Progenitor cell of endocrine pancreas (in vitro differentiated cells): ENCODE data around the gene HAUS2. TPM values are rescaled to one million over a fixed set of nuclear protein-coding genes. Genes with fewer than 3 reads are reported as not detected.
"Not testable (repeated sequence)": the region's sequence is repeated elsewhere in the genome, so short reads cannot be mapped to it uniquely, and the experiment has no call there.

ENCODE experiments used
- DNase-seq: peaks from one replicate; pipeline ENCODE4 v3.0.0; 2021; ENCODE audit warnings: low spot score; ENCODE audit not compliant: unreplicated experiment
- H3K27ac Mint-ChIP-seq: 2 replicates; pipeline ENCODE4 v1.8.0; 2021; ENCODE audit warnings: mild to moderate bottlenecking, moderate library complexity, mixed read lengths
- H3K27me3 Mint-ChIP-seq: 2 replicates; pipeline ENCODE4 v1.8.0; 2021; ENCODE audit warnings: mixed read lengths
- H3K36me3 Mint-ChIP-seq: 2 replicates; pipeline ENCODE4 v1.8.0; 2022; ENCODE audit warnings: mixed read lengths; ENCODE audit not compliant: insufficient read depth
- H3K4me1 Mint-ChIP-seq: 2 replicates; pipeline ENCODE4 v1.8.0; 2021; ENCODE audit warnings: low read depth, mixed read lengths
- H3K4me3 Mint-ChIP-seq: 2 replicates; pipeline ENCODE4 v1.8.0; 2021; ENCODE audit warnings: low read depth, mild to moderate bottlenecking, moderate library complexity, mixed read lengths
- H3K9me3 Mint-ChIP-seq: 2 replicates; pipeline ENCODE4 v1.8.0; 2021; ENCODE audit warnings: low read depth, mixed read lengths
- total RNA-seq: library from RNA; stranded (reverse); gene quantifications from 2 replicates; pipeline ENCODE4 v1.2.1, GENCODE V29; 2021
- TF ChIP-seq, protein P1 (sequence below): fragments of 200-600 bp; sonication (generic); IDR thresholded peaks from one replicate; pipeline ENCODE4 v1.5.0; 2021; ENCODE audit warnings: antibody characterized with exemption, mild to moderate bottlenecking; ENCODE audit not compliant: unreplicated experiment

HAUS2 gene
- total RNA-seq, 1 donor from 2014 or later = 22.0 TPM

GRCh38 chr15:42549741-42550392 lies 1.2 kb downstream of the HAUS2 start:
- Mint-ChIP-seq H3K9me3 (no peaks in the 10 kb centered on the region), H3K4me1 (peaks cover 18% of the 10 kb centered on the region), H3K36me3 (peaks cover 3% of the 10 kb centered on the region), H3K4me3 (peak overlapping the region; percentile 99), H3K27ac (peak overlapping the region; percentile 41), H3K27me3 (no peaks in the 10 kb centered on the region)
- TF ChIP-seq, protein P1, sequence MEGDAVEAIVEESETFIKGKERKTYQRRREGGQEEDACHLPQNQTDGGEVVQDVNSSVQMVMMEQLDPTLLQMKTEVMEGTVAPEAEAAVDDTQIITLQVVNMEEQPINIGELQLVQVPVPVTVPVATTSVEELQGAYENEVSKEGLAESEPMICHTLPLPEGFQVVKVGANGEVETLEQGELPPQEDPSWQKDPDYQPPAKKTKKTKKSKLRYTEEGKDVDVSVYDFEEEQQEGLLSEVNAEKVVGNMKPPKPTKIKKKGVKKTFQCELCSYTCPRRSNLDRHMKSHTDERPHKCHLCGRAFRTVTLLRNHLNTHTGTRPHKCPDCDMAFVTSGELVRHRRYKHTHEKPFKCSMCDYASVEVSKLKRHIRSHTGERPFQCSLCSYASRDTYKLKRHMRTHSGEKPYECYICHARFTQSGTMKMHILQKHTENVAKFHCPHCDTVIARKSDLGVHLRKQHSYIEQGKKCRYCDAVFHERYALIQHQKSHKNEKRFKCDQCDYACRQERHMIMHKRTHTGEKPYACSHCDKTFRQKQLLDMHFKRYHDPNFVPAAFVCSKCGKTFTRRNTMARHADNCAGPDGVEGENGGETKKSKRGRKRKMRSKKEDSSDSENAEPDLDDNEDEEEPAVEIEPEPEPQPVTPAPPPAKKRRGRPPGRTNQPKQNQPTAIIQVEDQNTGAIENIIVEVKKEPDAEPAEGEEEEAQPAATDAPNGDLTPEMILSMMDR = no peak
- DNase-seq = no peak

DNA sequence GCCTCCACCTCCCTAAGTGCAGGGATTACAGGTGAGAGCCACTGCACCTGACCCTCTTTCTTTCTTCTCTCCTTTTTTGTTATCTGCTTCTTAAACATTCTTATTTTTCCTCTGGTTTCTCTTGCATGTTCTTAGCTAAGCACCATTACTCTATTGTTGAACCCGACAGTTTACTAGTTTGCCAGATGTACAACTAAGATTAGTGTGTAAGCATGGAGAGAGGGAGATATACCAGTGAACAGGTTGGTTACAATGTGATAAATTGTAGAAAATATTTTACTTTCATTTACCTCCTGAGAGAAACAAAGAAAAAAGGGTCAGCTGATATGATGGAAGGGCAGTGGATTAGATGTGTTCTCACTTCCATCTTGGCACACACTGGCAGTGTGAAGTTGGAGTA lies 4.9 kb downstream of the HAUS2 start:
- H3K9me3 Mint-ChIP-seq = no peaks in the 10 kb centered on the region
- peaks cover 2% of the 10 kb centered on the region for H3K36me3 Mint-ChIP-seq
- H3K27me3 Mint-ChIP-seq = no peaks in the 10 kb centered on the region
- no peak overlapping the region for H3K4me3 Mint-ChIP-seq
- DNase-seq = no peak
- peak overlapping the region; percentile 34 for H3K27ac Mint-ChIP-seq
- peaks cover 7% of the 10 kb centered on the region for H3K4me1 Mint-ChIP-seq
- TF ChIP-seq, protein P1 = no peak

- H3K36me3 Mint-ChIP-seq, H3K27ac Mint-ChIP-seq, H3K4me3 Mint-ChIP-seq, H3K27me3 Mint-ChIP-seq, DNase-seq, H3K4me1 Mint-ChIP-seq, H3K9me3 Mint-ChIP-seq: not testable (repeated sequence)
Observed at GRCh38 chr15:42556550-42557207, 8.0 kb downstream of the HAUS2 start.

GRCh38 chr15:42558739-42559138 lies 10.1 kb downstream of the HAUS2 start:
- Mint-ChIP-seq H3K36me3 (peaks cover 2% of the 10 kb centered on the region), H3K27ac (no peak overlapping the region), H3K9me3 (no peaks in the 10 kb centered on the region), H3K4me3 (no peak overlapping the region), H3K27me3 (no peaks in the 10 kb centered on the region), H3K4me1 (no peaks in the 10 kb centered on the region)
- TF ChIP-seq, protein P1 = no peak
- DNase-seq = no peak

DNA sequence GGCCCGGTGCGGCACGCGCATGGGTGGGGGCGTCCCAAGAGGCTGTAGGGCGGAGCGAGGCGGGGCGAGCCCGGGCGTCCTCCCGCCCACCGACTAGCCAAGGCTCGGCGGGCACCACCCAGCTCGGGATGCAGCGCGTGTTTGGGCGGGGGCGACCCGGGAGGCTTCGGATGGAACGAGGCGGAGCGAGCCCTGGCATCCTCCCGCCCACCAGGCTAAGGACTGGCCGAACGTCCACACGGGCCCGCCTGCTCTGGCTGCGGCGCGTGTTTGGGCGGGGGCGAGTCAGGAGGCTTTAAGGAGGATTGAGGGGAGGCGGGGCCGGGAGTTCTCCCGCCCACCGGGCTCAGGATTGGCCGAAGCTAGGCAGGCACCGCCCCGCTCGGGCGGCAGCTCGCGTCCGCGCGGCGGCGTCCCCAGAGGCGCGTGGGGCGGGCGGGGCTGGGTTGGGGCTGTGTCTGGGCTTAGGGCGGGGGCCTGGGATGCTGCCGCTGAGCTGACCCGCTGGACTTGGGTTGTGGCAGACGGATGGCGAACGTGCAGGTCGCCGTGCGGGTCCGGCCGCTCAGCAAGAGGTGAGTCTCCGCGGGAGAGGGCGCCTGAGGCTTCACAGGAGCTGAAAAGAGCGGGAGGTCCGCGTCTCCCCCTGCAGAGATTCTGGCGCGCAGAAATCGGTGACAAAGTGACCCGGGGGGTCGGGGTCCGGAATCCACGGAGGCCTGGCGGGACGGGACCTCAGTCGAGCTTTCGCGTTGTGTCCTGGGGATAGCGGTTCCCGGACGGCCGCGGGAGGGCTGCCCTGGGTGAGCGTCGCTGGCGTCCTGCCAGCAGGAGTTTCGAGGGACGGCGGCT lies 26.8 kb downstream of the HAUS2 start, which contains the start of gene STARD9:
Gene STARD9, plus strand, starts transcription at position 419 of the 852 bp plus-strand sequence. Its CDS starts 110 bp downstream, at position 529.
- Mint-ChIP-seq H3K27me3 (peaks cover 57% of the 10 kb centered on the region), H3K4me3 (peak within 1 kb of the TSS; percentile 81), H3K36me3 (no peaks in the 10 kb centered on the region), H3K27ac (peak within 1 kb of the TSS; percentile 66), H3K9me3 (no peaks in the 10 kb centered on the region), H3K4me1 (peaks cover 2% of the 10 kb centered on the region)
- peak; percentile 94 for DNase-seq
- TF ChIP-seq, protein P1 = peak; percentile 18
